HG02763 (cell line): ENCODE data around the gene PRORP.
"Not testable (repeated sequence)": the region's sequence is repeated elsewhere in the genome, so short reads cannot be mapped to it uniquely, and the experiment has no call there.

ENCODE experiments used
- ATAC-seq: cut with Tn5 transposase; IDR thresholded peaks from one replicate; pipeline ENCODE4 v1.9.1; 2021; ENCODE audit warnings: mild to moderate bottlenecking, moderate library complexity; ENCODE audit not compliant: unreplicated experiment

The PRORP gene

DNA sequence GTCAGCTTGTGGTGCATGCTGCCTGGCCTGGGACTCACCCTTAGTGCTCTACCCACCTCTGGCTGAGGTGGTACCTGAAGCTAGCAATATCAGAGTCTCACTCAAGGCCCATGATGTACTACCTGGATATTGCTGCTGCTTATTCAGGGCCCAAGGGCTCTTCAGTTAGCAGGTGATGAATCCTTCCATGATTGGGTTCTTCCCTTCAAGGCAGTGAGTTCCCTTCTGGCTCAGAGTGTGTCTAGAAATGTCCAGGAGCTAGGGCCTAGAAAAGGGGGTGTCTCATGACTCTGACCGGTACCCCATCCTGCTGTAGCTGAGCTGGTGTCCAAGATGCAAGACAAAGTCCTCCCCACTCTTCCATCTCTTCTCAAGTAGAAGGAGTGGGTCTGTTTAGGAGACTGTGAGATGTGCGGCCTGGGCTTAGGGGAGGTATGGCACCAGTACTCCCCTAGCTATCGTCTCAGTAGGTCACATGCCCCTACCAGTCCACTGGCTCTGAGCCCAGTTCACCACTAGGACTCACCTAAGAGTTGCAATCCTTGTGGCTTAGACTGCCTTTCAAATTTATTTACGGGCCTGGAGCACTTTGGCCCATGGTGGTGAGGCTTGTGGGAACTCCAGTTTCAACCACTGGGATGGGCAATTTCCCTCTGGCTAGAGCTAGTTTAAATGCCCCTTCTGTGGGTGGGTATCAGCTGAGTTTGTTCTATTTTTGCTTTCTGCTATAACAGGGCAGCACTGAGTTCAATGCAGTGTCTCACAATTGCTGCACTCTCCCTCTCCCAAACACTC lies 12.2 kb downstream of the PRORP start:
- ATAC-seq, result no peak

DNA sequence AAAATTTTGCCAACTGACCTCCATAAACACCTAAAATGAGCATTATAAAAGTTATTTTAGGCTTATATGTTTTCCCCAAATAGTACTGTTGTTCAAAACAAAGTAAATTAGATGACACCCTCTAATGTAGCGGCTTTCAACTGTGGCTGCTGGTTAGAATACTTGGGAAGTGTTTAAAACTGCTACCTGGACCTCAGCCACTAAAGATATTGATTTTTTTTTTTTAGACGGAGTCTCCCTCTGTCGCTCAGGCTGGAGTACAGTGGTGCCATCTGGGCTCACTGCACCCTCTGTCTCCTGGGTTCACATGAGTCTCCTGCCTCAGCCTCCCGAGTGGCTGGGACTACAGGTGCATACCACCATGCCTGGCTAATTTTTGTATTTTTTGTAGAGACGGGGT lies 16.2 kb downstream of the PRORP start:
- ATAC-seq, result no peak

DNA sequence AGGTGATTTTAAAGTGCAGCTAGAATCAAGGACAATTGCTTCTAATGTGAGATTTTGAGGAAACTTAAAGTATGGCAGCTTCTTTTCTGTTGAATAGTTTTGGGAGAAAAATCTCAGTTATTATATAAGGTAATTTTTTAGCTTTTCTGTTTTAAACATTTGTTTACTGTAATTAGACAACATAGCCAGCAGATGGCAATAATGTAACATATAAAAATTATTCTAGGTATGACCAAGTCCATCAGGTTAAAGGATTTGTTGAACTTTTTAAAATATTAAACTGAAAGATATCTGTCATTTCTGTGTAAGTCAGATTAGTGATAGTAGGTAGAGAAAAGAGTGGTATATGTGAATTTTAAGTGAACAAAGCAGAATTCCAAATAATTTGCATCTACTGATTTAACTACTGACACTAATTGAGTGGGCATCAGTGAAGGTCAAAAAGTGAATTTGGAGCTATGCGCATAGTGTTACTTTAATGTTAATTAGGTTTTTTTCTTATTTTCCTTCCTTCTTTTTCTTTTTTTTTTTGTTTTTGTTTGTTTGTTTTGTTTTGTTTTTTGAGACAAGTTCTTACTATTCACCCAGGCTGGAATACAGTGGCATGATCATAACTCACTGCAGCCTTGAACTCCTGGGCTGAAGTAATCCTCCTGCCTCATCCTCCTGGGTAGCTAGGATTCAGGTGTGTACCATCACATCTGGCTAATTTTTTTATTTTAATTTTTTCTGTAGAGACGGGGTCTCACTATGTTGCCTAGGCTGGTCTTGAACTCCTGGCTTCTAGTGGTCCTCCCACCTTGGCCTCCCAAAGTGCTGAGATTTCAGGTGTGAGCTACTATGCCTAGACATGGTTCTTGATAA lies 18.6 kb downstream of the PRORP start:
- ATAC-seq, result no peak

DNA sequence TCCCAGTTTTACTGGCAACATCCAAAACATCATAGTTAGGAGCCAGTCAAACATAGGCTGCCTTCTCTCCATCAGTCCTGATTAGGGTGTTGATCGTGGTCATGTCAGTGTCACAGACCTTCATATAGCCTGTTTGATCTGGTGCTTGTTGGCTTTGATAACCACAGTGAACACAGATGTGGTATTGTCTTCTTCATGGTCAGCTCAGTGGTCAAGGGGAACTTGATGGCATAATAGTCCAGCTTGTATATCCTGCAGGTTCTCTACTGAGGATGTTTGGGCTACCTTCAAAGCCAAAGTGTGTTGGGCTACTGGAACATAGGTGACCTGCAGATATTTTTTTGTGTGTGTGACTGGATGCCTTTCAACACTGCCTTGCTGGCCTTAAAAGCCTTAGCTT lies 21.7 kb downstream of the PRORP start:
- no peak for ATAC-seq

DNA sequence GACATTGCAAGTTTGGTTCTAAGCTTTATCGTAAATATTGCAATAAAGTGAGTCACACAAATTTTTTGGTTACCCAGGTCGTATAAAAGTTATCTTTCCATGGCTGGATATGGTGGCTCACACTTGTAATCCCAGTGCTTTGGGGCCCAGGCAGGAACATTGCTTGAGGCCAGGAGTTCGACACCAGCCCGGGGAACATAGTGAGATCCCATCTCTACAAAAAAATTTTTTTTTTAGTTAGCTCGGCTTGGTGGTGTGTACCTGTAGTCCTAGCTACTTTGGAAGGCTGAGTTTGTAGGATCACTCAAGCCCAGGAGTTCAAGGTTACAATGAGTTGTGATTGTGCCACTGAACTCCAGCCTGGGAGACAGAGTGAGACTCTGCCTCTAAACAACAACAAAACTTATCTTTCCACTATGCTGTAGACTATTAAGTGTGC lies 24.4 kb downstream of the PRORP start:
- no peak for ATAC-seq

DNA sequence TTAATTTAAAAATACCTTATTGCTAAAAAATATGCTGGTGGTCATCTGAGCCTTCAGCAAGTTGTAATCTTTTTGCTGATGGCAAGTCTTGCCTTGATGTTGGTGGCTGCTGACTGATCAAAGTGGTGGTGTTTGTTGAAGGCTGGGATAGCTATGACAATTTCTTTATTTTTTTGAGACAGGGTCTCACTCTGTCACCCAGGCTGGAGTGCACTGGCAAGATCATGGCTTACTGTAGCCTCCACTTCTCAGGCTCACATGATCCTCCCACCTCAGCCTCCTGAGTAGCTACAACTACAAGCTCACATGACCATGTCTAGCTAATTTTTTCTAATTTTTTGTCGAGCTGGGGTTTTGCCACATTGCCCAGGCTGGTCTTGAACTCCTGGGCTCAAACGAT lies 24.8 kb downstream of the PRORP start:
- no peak for ATAC-seq

DNA sequence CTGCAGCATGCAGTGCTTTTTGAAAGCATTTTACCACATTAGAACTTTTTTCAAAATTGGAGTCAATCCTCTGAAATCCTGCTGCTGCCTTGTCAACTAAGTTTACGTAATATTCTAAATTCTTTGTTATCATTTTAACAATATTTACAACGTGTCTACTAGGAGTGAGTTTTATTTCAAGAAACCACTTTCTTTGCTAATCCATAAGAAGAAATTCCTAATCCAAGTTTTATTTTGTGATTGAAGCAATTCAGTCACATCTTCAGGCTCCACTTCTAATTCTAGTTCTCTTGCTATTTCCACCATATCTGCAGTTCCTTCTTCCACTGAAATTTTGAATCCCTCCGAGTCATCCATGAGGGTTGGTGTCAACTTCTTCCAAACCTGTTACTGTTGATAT lies 25.4 kb downstream of the PRORP start:
- ATAC-seq, result no peak

DNA sequence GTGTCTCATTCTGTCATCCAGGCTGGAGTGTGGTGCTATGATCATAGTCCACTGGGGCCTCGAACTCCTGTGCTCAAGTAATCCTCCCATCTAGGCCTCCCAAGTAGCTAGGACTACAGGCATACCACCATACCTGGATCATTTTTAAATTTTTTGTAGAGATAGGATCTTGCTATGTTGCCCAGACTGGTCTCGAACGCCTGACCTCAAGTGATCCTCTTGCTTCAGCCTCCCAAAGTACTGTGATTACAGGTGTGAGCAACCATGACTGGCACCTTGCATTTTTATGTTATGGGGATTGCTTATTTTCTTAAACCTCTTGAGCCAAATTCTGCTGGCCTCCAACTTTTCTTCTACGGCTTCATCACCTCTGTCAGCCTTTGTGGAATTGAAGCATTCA lies 26.9 kb downstream of the PRORP start:
- ATAC-seq, result no peak

DNA sequence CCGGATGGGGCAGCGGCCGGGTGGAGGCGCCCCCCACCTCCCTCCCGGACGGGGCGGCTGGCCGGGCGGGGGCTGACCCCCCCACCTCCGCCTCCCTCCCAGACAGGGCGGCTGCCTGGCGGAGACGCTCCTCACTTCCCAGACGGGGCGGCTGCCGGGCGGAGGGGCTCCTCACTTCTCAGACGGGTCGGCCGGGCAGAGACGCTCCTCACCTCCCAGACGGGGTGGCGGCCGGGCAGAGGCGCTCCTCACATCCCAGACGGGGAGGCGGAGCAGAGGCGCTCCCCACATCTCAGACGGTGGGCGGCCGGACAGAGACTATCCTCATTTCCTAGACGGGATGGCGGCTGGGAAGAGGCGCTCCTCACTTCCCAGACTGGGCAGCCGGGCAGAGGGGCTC lies 30.2 kb downstream of the PRORP start:
- not testable (repeated sequence) for ATAC-seq

DNA sequence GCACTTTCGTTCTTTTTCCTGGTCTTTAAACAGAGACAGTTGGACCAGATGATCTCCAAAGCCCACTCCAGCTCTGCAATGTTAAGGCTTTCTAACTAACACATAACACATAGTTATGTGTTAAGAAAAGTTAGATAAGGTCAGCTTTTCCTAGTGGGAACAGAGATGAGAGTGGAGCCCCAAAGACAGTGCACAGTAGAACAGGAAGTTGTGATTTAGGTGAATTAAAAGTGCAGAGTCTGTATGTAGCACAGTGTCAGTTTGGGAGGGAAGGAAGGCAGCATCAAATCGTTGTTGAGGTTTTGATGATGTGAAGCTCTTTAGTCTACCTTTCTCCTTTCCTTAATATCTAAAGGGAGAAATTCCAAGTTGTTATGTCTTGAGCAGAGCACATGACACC lies 31.7 kb downstream of the PRORP start:
- ATAC-seq, result no peak

DNA sequence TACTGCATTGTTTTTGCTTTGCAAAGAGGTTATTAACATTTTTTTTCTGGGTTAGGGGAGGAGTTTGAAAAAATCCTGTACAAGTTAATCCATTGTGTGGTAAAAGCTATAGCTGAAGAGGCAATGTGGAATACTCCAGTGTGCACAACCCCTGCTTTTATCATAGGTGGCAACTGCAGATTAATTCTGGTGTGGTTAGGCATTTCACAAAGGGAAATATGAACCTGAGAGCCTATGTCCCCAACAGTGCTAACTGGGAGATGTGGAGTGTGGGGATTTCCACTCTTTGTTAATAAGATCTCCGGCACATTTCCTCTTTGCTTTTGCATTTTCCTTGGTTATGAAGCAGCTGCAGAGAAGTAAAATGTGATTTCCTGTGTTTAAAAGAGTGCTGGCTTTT lies 33.6 kb downstream of the PRORP start:
- no peak for ATAC-seq

DNA sequence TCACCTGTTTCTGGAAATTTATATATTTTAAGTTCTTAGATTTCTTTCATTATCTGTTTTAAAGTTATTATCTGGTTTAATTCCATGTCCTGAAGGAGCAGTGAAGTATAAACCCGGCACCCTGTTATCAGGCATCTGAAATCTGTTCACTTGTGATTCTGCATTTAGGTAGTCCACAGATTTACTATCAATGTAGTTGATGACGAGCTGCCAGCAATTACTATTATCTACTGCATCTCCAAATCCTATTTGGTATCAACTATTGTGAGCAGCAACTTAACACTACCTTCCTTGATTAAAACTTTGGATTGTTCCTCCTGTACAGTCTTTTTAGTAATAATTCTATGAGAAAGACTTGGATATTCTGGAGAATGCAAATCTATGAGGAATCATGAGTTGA lies 36.1 kb downstream of the PRORP start:
- no peak for ATAC-seq

DNA sequence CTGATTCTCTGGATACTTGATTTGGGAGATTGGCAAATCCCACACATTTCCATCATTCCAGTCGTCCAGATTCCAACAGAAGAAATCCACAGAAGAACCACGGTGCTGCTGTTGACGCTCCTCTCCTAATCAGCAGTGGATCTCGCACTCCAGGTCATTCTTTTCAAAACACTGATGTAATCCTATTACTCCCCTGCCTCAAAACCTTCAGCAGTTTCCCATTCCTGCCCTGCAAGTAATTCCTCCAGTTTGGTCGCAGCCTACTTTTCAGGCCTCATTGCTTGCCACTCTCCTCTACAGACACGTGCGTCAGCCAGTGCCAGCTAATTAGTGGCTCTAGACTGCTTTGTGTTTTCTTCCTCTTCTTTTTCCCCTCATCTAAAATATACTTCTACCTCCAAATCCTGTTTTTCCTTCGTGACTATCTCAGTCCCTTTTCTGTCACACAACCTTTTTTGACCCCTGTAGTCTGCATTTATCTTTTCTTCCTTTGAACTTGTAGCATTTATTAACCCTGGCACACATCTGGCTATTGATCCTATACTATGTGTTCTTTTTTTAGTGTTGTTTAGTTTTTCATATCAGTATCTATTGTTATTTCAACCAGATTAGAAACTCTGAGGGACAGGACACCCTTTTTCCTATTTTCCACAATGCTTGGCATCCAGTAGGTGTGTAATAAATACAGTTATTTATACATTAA lies 36.8 kb downstream of the PRORP start:
- ATAC-seq, result no peak

DNA sequence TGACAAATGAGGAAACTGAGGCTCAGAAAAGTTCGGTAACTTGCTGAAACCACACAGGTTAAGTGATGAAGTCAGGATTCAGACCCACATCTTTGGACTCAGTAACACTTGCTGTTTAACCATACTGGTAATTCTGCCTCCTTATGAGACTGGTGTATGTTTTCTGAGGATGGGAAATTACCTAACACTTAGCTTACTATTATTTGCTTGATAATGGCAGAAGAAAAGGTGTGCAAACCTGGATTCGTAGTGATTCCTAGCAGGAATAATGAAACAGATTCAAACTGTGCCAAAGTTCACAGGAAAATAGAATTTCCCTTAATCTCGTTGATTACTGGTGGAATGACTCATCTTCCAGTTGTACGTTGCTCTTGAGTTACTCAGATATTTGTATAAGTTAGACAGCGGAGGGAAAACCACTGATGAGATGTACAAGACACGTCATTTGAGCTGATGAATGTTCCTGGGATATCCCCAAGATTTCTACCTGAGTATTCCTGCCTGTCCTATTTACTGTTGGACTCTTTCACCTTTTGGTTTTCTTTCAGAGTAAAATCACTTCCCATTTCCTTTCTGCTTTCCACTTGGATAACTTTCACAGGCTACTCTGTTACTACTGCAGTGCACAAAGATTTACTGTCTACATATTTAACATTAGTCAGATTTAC lies 37.5 kb downstream of the PRORP start:
- ATAC-seq, result no peak

DNA sequence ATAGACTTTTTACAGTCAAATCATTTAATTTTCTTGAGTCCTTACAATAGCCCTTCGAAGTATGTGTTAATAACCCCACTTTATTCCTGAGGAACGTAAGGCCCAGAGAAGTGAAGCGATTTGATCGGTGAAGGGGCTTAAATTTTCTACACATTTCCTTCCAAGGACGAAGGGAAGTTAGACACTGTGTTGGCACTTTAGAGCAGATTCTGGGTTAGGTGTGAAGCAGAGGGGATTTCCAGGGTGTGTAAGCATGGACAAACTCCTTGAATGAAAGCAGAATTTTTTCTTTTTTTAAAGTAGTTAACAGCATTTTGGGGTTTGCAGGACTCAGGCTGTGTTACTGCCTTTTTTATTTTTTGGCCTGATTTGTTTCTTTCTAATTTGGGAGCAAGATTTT lies 38.9 kb downstream of the PRORP start:
- ATAC-seq, result no peak

DNA sequence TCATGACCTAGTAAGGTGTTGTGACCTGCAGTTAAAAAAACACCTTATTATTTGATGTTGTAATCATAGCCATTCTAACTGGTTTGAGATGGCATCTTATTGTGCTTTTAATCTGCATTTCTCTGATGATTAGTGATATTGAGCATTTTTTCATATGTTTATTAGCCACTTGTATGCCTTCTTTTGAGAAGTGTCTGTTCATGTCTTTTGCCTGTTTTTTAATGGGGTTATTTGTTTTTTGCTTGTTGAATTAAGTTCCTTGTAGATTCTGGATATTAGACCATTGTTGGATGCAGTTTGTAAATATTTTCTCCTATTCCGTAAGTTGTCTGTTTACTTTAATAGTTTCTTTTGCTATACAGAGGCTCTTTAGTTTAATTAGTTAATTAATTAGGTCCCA lies 41.0 kb downstream of the PRORP start:
- no peak for ATAC-seq

DNA sequence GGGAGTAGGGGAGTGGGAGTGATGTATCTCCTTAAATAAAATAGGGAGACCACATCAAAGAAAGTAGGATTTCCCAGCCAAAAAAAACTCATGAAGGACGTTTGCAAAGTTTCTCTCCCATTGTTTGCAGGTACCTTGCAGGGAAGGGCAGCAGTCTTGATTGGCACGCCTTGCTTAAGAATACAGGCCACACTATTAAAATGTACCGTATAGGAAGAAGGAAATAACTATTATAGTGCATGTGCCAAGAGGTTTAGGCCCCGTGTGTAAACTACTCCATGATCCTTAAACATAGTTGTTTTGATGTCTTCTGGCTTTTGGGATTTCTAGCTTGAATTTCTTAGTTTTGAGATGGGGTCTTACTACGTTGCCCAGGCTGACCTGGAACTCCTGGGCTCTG lies 42.5 kb downstream of the PRORP start:
- no peak for ATAC-seq

DNA sequence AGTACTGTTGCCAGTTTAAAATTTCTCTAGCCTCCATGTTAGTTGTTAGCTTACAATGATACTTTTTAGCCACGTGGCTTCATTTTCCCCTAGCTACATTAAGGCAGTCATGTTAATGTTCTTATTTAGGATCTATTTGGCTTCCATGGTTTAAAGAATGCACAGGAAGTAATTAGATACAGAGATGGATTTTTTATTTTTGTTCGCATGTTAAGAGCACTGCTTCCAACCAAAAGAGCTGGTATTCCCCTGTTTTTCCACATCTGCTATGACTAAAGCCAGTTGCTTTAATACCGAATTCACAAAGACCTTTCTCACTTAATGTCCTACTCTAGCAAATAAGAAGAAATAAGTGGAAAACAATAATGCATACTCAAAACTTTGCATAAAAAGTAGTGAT lies 45.1 kb downstream of the PRORP start:
- no peak for ATAC-seq
